ENCODE measurements around the gene PRM1. TPM values are rescaled to one million over a fixed set of nuclear protein-coding genes. Genes with fewer than 3 reads are reported as not detected.

Gene PRM1
- total RNA-seq, 2 experiments from 2014 or later = not detected

- Mint-ChIP-seq H3K27me3 (no peaks in the 10 kb centered on the region), H3K27ac (peak overlapping the region; percentile 87), H3K4me1 (peaks cover 67% of the 10 kb centered on the region), H3K36me3 (ENCODE audit: low read depth) (peaks cover 5% of the 10 kb centered on the region), H3K9me3 (no peaks in the 10 kb centered on the region), H3K4me3 (peak overlapping the region; percentile 29)
- CTCF ChIA-PET = interaction anchor here (0.8 to 1.7 kb wide), 3 partner anchors 13 to 55 kb away, joined by 3 to 8 read pairs (median 5); partner anchors contain the start of gene SOCS1
- POLR2A ChIA-PET = interaction anchor here (0.5 to 4.0 kb wide), 18 partner anchors 10 to 184 kb away, joined by 3 to 27 read pairs (median 3); partner anchors contain the start of gene SOCS1
- peak; percentile 75 for DNase-seq
These were observed 29.9 kb upstream of the PRM1 start for GRCh38 chr16:11310997-11311561.

- H3K27me3 Mint-ChIP-seq = peaks cover 3% of the 10 kb centered on the region
- H3K4me3 Mint-ChIP-seq = no peak overlapping the region
- H3K27ac Mint-ChIP-seq = peak overlapping the region; percentile 87
- peaks cover 65% of the 10 kb centered on the region for H3K4me1 Mint-ChIP-seq
- ChIA-PET POLR2A (interaction anchor here (0.7 to 4.0 kb wide), 14 partner anchors 11 to 86 kb away, joined by 3 to 27 read pairs (median 4); partner anchors contain the start of gene SOCS1), CTCF (interaction anchor here (1.5 to 1.7 kb wide), 2 partner anchors 13 to 55 kb away, joined by 5 to 8 read pairs; partner anchors contain the start of gene SOCS1)
- H3K9me3 Mint-ChIP-seq = no peaks in the 10 kb centered on the region
- H3K36me3 Mint-ChIP-seq (ENCODE audit: low read depth) = peaks cover 5% of the 10 kb centered on the region
- DNase-seq = no peak
These were observed 29.5 kb upstream of the PRM1 start for GRCh38 chr16:11310634-11310977.

GRCh38 chr16:11309895-11310633 is 28.9 kb upstream of the PRM1 start:
- CTCF ChIA-PET = interaction anchor here (1.5 to 1.7 kb wide), 2 partner anchors 12 to 54 kb away, joined by 5 to 8 read pairs; partner anchors contain the start of gene SOCS1
- H3K36me3 Mint-ChIP-seq (ENCODE audit: low read depth) = peaks cover 5% of the 10 kb centered on the region
- DNase-seq = no peak
- peaks cover 65% of the 10 kb centered on the region for H3K4me1 Mint-ChIP-seq
- peak overlapping the region; percentile 87 for H3K27ac Mint-ChIP-seq
- no peaks in the 10 kb centered on the region for H3K9me3 Mint-ChIP-seq
- POLR2A ChIA-PET = interaction anchor here (0.9 to 4.0 kb wide), 10 partner anchors 12 to 85 kb away, joined by 3 to 27 read pairs (median 4); partner anchors contain the start of gene SOCS1
- H3K4me3 Mint-ChIP-seq = no peak overlapping the region
- H3K27me3 Mint-ChIP-seq = peaks cover 4% of the 10 kb centered on the region

GRCh38 chr16:11308493-11309283 is 27.6 kb upstream of the PRM1 start:
- no peak for DNase-seq
- Mint-ChIP-seq H3K36me3 (ENCODE audit: low read depth) (peaks cover 5% of the 10 kb centered on the region), H3K9me3 (no peaks in the 10 kb centered on the region), H3K27ac (no peak overlapping the region), H3K4me3 (no peak overlapping the region), H3K27me3 (peaks cover 7% of the 10 kb centered on the region), H3K4me1 (peaks cover 62% of the 10 kb centered on the region)
- ChIA-PET CTCF (interaction anchor here (1.7 kb wide), 1 partner anchor 53 kb away, joined by 5 read pairs; the partner anchor contains the start of gene SOCS1), POLR2A (interaction anchor here (0.7 to 1.3 kb wide), 4 partner anchors 9 to 84 kb away, joined by 3 to 4 read pairs (median 4); no protein-coding TSS in a partner anchor)

GRCh38 chr16:11307639-11308492 is 26.7 kb upstream of the PRM1 start:
- no peak for DNase-seq
- Mint-ChIP-seq H3K9me3 (no peaks in the 10 kb centered on the region), H3K27ac (no peak overlapping the region), H3K27me3 (peaks cover 7% of the 10 kb centered on the region), H3K4me1 (peaks cover 54% of the 10 kb centered on the region), H3K36me3 (ENCODE audit: low read depth) (peaks cover 2% of the 10 kb centered on the region), H3K4me3 (no peak overlapping the region)
- CTCF ChIA-PET = interaction anchor here (1.0 to 1.7 kb wide), 2 partner anchors 9 to 52 kb away, joined by 3 to 5 read pairs; partner anchors contain the start of gene SOCS1
- POLR2A ChIA-PET = interaction anchor here (0.7 to 1.3 kb wide), 3 partner anchors 8 to 83 kb away, joined by 3 to 4 read pairs (median 3); no protein-coding TSS in a partner anchor

- no peak overlapping the region for H3K4me3 Mint-ChIP-seq
- H3K4me1 Mint-ChIP-seq = peaks cover 46% of the 10 kb centered on the region
- no peak overlapping the region for H3K27ac Mint-ChIP-seq
- POLR2A ChIA-PET = interaction anchor here (1.3 kb wide), 1 partner anchor 9 kb away, joined by 4 read pairs; no protein-coding TSS in a partner anchor
- H3K27me3 Mint-ChIP-seq = peaks cover 7% of the 10 kb centered on the region
- CTCF ChIA-PET = interaction anchor here (1.0 to 1.7 kb wide), 2 partner anchors 8 to 52 kb away, joined by 3 to 5 read pairs; partner anchors contain the start of gene SOCS1
- no peaks in the 10 kb centered on the region for H3K36me3 Mint-ChIP-seq (ENCODE audit: low read depth)
- no peak for DNase-seq
- H3K9me3 Mint-ChIP-seq = no peaks in the 10 kb centered on the region
These were observed 26.0 kb upstream of the PRM1 start for GRCh38 chr16:11306997-11307638.

GRCh38 chr16:11306381-11306780 is 25.3 kb upstream of the PRM1 start:
- H3K27ac Mint-ChIP-seq = no peak overlapping the region
- POLR2A ChIA-PET = no interaction called here
- H3K36me3 Mint-ChIP-seq (ENCODE audit: low read depth) = no peaks in the 10 kb centered on the region
- CTCF ChIA-PET = no interaction called here
- peaks cover 40% of the 10 kb centered on the region for H3K4me1 Mint-ChIP-seq
- no peak for DNase-seq
- no peak overlapping the region for H3K4me3 Mint-ChIP-seq
- peaks cover 9% of the 10 kb centered on the region for H3K27me3 Mint-ChIP-seq
- H3K9me3 Mint-ChIP-seq = no peaks in the 10 kb centered on the region

- Mint-ChIP-seq H3K27ac (no peak overlapping the region), H3K4me1 (peaks cover 17% of the 10 kb centered on the region), H3K9me3 (no peaks in the 10 kb centered on the region), H3K36me3 (ENCODE audit: low read depth) (no peaks in the 10 kb centered on the region), H3K27me3 (peaks cover 14% of the 10 kb centered on the region), H3K4me3 (no peak overlapping the region)
- ChIA-PET CTCF (no interaction called here), POLR2A (no interaction called here)
- DNase-seq = no peak
These were observed 22.4 kb upstream of the PRM1 start for GRCh38 chr16:11303405-11304138.

GRCh38 chr16:11302977-11303376 is 21.8 kb upstream of the PRM1 start:
- Mint-ChIP-seq H3K9me3 (no peaks in the 10 kb centered on the region), H3K27ac (no peak overlapping the region), H3K36me3 (ENCODE audit: low read depth) (no peaks in the 10 kb centered on the region), H3K4me3 (no peak overlapping the region), H3K27me3 (peaks cover 16% of the 10 kb centered on the region), H3K4me1 (peaks cover 13% of the 10 kb centered on the region)
- ChIA-PET POLR2A (no interaction called here), CTCF (no interaction called here)
- DNase-seq = no peak

- Mint-ChIP-seq H3K4me3 (no peak overlapping the region), H3K9me3 (no peaks in the 10 kb centered on the region), H3K36me3 (ENCODE audit: low read depth) (no peaks in the 10 kb centered on the region), H3K4me1 (peaks cover 16% of the 10 kb centered on the region), H3K27me3 (peaks cover 20% of the 10 kb centered on the region), H3K27ac (no peak overlapping the region)
- DNase-seq = no peak
- CTCF ChIA-PET = no interaction called here
- POLR2A ChIA-PET = no interaction called here
These were observed 20.7 kb upstream of the PRM1 start for GRCh38 chr16:11301645-11302501.

GRCh38 chr16:11300560-11300892 is 19.4 kb upstream of the PRM1 start:
- DNase-seq = no peak
- peaks cover 18% of the 10 kb centered on the region for H3K4me1 Mint-ChIP-seq
- no peaks in the 10 kb centered on the region for H3K9me3 Mint-ChIP-seq
- no peak overlapping the region for H3K27ac Mint-ChIP-seq
- POLR2A ChIA-PET = interaction anchor here (1.0 kb wide), 1 partner anchor 12 kb away, joined by 3 read pairs; no protein-coding TSS in a partner anchor
- no peak overlapping the region for H3K4me3 Mint-ChIP-seq
- H3K36me3 Mint-ChIP-seq (ENCODE audit: low read depth) = no peaks in the 10 kb centered on the region
- peaks cover 18% of the 10 kb centered on the region for H3K27me3 Mint-ChIP-seq
- CTCF ChIA-PET = no interaction called here

All from activated CD4-positive, alpha-beta memory T cell treated with anti-CD3 and anti-CD28 coated beads, Interleukin-2, amount 10 ng/mL, durations not matched to agents 7 days and 5 days (primary cell).